H1 (cell line): ENCODE results near the gene LMAN2. TPM values are rescaled to one million over a fixed set of nuclear protein-coding genes. Genes with fewer than 3 reads are reported as not detected.

ENCODE experiments used
- ASH2L ChIP-seq: fragments of 200-600, 300-600 bp; sonication (generic); IDR thresholded peaks from one replicate; pipeline ENCODE4 v1.7.1; 2017; ENCODE audit warnings: low read length
- ATF3 ChIP-seq: IDR thresholded peaks from 2 replicates; pipeline ENCODE4 v1.6.1; 2011; ENCODE audit warnings: low read depth, mild to moderate bottlenecking, low read length; ENCODE audit not compliant: insufficient read depth
- BACH1 ChIP-seq: IDR thresholded peaks from 2 replicates; pipeline ENCODE4 v1.6.1; 2012; ENCODE audit warnings: low read length, improper control_type of control experiment
- BRCA1 ChIP-seq: IDR thresholded peaks from 2 replicates; pipeline ENCODE4 v1.6.1; 2012; ENCODE audit warnings: low read depth, low read length, improper control_type of control experiment
- CEBPB ChIP-seq: IDR thresholded peaks from 2 replicates; pipeline ENCODE4 v1.6.1; 2012; ENCODE audit warnings: low read depth, low read length
- CHD2 ChIP-seq: IDR thresholded peaks from 2 replicates; pipeline ENCODE4 v1.6.1; 2012; ENCODE audit warnings: low read length, improper control_type of control experiment
- CREB1 ChIP-seq: IDR thresholded peaks from 2 replicates; pipeline ENCODE4 v1.6.1; 2012; ENCODE audit warnings: inconsistent platforms
- E2F6 ChIP-seq: IDR thresholded peaks from 2 replicates; pipeline ENCODE4 v1.6.1; 2012; ENCODE audit warnings: inconsistent platforms
- HDAC6 ChIP-seq: IDR thresholded peaks from one replicate; pipeline ENCODE4 v1.7.1; 2012; ENCODE audit warnings: low read depth, mild to moderate bottlenecking, inconsistent platforms, low read length, moderate library complexity
- JUND ChIP-seq: IDR thresholded peaks from 2 replicates; pipeline ENCODE4 v1.6.1; 2011; ENCODE audit warnings: mild to moderate bottlenecking, improper control_type of control experiment, low read length
- KDM4A ChIP-seq: IDR thresholded peaks from one replicate; pipeline ENCODE4 v1.7.1; 2012; ENCODE audit warnings: low read depth, mild to moderate bottlenecking, moderate library complexity, low read length, inconsistent platforms; ENCODE audit not compliant: severe bottlenecking
- POLR2AphosphoS5 ChIP-seq: IDR thresholded peaks from 2 replicates; pipeline ENCODE4 v1.6.1; 2011; ENCODE audit warnings: low read depth, low read length
- RBBP5 ChIP-seq: IDR thresholded peaks from 2 replicates; pipeline ENCODE4 v1.7.1; 2012; ENCODE audit warnings: low read depth, mild to moderate bottlenecking, inconsistent platforms, low read length, moderate library complexity, borderline replicate concordance
- RFX5 ChIP-seq: IDR thresholded peaks from 2 replicates; pipeline ENCODE4 v1.6.1; 2011; ENCODE audit warnings: low read depth, low read length, improper control_type of control experiment, borderline replicate concordance
- RNF2 ChIP-seq: fragments of 200-900, 300-1000 bp; sonication (generic); IDR thresholded peaks from 2 replicates; pipeline ENCODE4 v1.7.1; 2016; ENCODE audit warnings: borderline replicate concordance, low read depth, mild to moderate bottlenecking, antibody characterized with exemption, low read length; ENCODE audit not compliant: poor library complexity, severe bottlenecking; ENCODE audit errors: missing control alignments
- SIN3A ChIP-seq, 2 experiments: IDR thresholded peaks in 1 of 2; conservative IDR thresholded peaks in 1 of 2; 2 replicates each; pipeline ENCODE4 v1.6.1; 2011 to 2012; ENCODE audit warnings: low read length in 2 of 2, improper control_type of control experiment in 1 of 2, low read depth in 1 of 2, mild to moderate bottlenecking in 1 of 2
- SIRT6 ChIP-seq: IDR thresholded peaks from one replicate; pipeline ENCODE4 v1.7.1; 2012; ENCODE audit warnings: low read length, inconsistent platforms
- SP1 ChIP-seq: IDR thresholded peaks from 2 replicates; pipeline ENCODE4 v1.6.1; 2011; ENCODE audit warnings: low read depth, low read length
- SRF ChIP-seq: IDR thresholded peaks from 2 replicates; pipeline ENCODE4 v1.6.1; 2011; ENCODE audit warnings: mild to moderate bottlenecking, low read depth, low read length, moderate library complexity
- SUZ12 ChIP-seq: fragments of 200-600 bp; sonication (generic); IDR thresholded peaks from 2 replicates; pipeline ENCODE4 v1.6.1; 2012; ENCODE audit warnings: mild to moderate bottlenecking, inconsistent platforms, low read length, moderate library complexity, mixed read lengths
- TEAD4 ChIP-seq: IDR thresholded peaks from 2 replicates; pipeline ENCODE4 v1.6.1; 2012; ENCODE audit warnings: low read depth, low read length, inconsistent platforms, mixed read lengths
- USF2 ChIP-seq: IDR thresholded peaks from 2 replicates; pipeline ENCODE4 v1.6.1; 2011; ENCODE audit warnings: low read length, improper control_type of control experiment
- polyA plus RNA-seq, 7 experiments: library from polyadenylated mRNA; depleted of rRNA in 3 of 7; stranded (reverse) in 5 of 7; unstranded in 2 of 7; fragments of >200 nt in 5 of 7; fragments of 200-250 nt in 2 of 7; gene quantifications; 1 replicate in 5 of 7; 2 replicates in 1 of 7; 4 replicates in 1 of 7; pipeline versions ENCODE4 v1.2.1 to v1.2.3, GENCODE V29; 2011 to 2013; ENCODE audit warnings: missing spikeins in 2 of 7, mixed read lengths in 2 of 7
- total RNA-seq: library from RNA; stranded (reverse); fragmentation: NEBNext Ultra II Directional; extraction: Animal tissue kit (Norgen Biotek cat#: 25700); gene quantifications from 2 replicates; pipeline ENCODE4 v1.2.1, GENCODE V29; 2021

Gene LMAN2
- total and polyA plus RNA-seq, 2 of the 8 experiments (the other 6 are each of a cell fraction or from before 2014, with no cell fraction given): 116 to 225 TPM

- TF ChIP-seq SRF: no peak
- TF ChIP-seq CHD2: peak; percentile 90
- no peak for TF ChIP-seq RNF2
- TF ChIP-seq RBBP5: peak; percentile 52; the same call in 1 of the 2 replicates
- TF ChIP-seq RFX5: no peak
- TF ChIP-seq JUND: peak; percentile 53; the same call in 1 of the 2 replicates
- 0 out of 2 replicates have a peak, but pooled peaks have one; percentile 33 for TF ChIP-seq POLR2AphosphoS5
- peak; percentile 69 for TF ChIP-seq CREB1
- TF ChIP-seq HDAC6: no peak
- TF ChIP-seq KDM4A: no peak
- TF ChIP-seq USF2: no peak
- TF ChIP-seq SP1: peak; percentile 96
- TF ChIP-seq CEBPB: no peak
- TF ChIP-seq BACH1: no peak
- peak; percentile 63 for TF ChIP-seq E2F6
- peak; percentile 71 for TF ChIP-seq TEAD4
- TF ChIP-seq SIRT6: no peak
- TF ChIP-seq BRCA1: no peak
- peak; percentile 51 to 86; a peak in 2 of 4 replicates for TF ChIP-seq SIN3A (conservative IDR thresholded peaks at IDR 0.05 in 1 of 2, IDR thresholded peaks at IDR 0.05 in 1 of 2; ENCODE audit: low read depth in 1 of 2, low read length in 2 of 2)
- TF ChIP-seq ASH2L: peak; percentile 91
- TF ChIP-seq ATF3: no peak
- TF ChIP-seq SUZ12: no peak
Observed at GRCh38 chr5:177351392-177352329, at the start of gene LMAN2 (continued).
